H1 (cell line): Measurements from ENCODE around the gene TAF10. TPM values are rescaled to one million over a fixed set of nuclear protein-coding genes. Genes with fewer than 3 reads are reported as not detected.
A peak's percentile ranks its signal among the peaks of the same experiment; 100 is the strongest.

Experiments
- CTCF ChIA-PET: fragments of 300-600 bp; sonication (Branson Sonifier 250); formaldehyde crosslinking; loops from one replicate; lab custom pipeline; 2021; ENCODE audit not compliant: partially characterized antibody; lab: Charles Lee
- POLR2A ChIA-PET: fragments of 300-600 bp; sonication (Branson Sonifier 250); formaldehyde crosslinking; loops from one replicate; lab custom pipeline; 2021; ENCODE audit warnings: inconsistent platforms; ENCODE audit not compliant: partially characterized antibody; lab: Charles Lee
- DNase-seq, 2 experiments: peaks; one replicate each; pipeline versions ENCODE4 v3.0.0 to v3.0.0-alpha.2; 2010 to 2022; ENCODE audit warnings: low spot score in 2 of 2, low read depth in 1 of 2, mixed read lengths in 1 of 2
- FAIRE-seq: peaks from 2 replicates; lab custom pipeline; 2011; peaks lifted over from hg19 to GRCh38; lab: Jason Lieb, UNC
- H2AFZ ChIP-seq: 2 replicates; pipeline ENCODE4 v1.8.1; 2012; ENCODE audit warnings: low read length, inconsistent platforms
- H2AK5ac ChIP-seq: 2 replicates; pipeline ENCODE4 v1.6.1; 2013; ENCODE audit warnings: low read depth, low read length
- H2BK120ac ChIP-seq: replicated peaks from 2 replicates; pipeline ENCODE3; 2013; ENCODE audit warnings: low read depth, low read length, inconsistent platforms
- H2BK12ac ChIP-seq: 2 replicates; pipeline ENCODE4 v1.6.1; 2013; ENCODE audit warnings: low read depth, low read length
- H2BK15ac ChIP-seq: 2 replicates; pipeline ENCODE4 v1.6.1; 2013; ENCODE audit warnings: low read length
- H2BK20ac ChIP-seq: 2 replicates; pipeline ENCODE4 v1.6.1; 2013; ENCODE audit warnings: low read length
- H2BK5ac ChIP-seq: 2 replicates; pipeline ENCODE4 v1.6.1; 2013; ENCODE audit warnings: low read depth, low read length
- H3K14ac ChIP-seq: 2 replicates; pipeline ENCODE4 v1.6.1; 2013; ENCODE audit warnings: inconsistent platforms; ENCODE audit not compliant: insufficient read length
- H3K18ac ChIP-seq: 2 replicates; pipeline ENCODE4 v1.6.1; 2013; ENCODE audit warnings: low read length; ENCODE audit errors: extremely low read depth
- H3K23ac ChIP-seq: 2 replicates; pipeline ENCODE4 v1.6.1; 2013; ENCODE audit warnings: inconsistent platforms; ENCODE audit not compliant: insufficient read length
- H3K23me2 ChIP-seq: 2 replicates; pipeline ENCODE4 v1.6.1; 2013; ENCODE audit warnings: low read depth, low read length
- H3K27ac ChIP-seq: 2 replicates; pipeline ENCODE4 v1.6.1; 2011; ENCODE audit warnings: low read depth, low read length, inconsistent platforms
- H3K27me3 ChIP-seq, 4 experiments: replicated peaks in 1 of 4; 1 replicate in 1 of 4; 2 replicates in 3 of 4; pipeline versions ENCODE4 v1.6.1 to v1.8.1; 2011 to 2013; ENCODE audit warnings: low read length in 3 of 4, mild to moderate bottlenecking in 3 of 4, inconsistent platforms in 2 of 4, mixed read lengths in 2 of 4, moderate library complexity in 1 of 4; ENCODE audit not compliant: control insufficient read depth in 3 of 4, insufficient read depth in 3 of 4; ENCODE audit errors: extremely low read depth in 1 of 4
- H3K36me3 ChIP-seq, 4 experiments: 2 replicates each; pipeline versions ENCODE4 v1.6.1 to v1.8.1; 2011 to 2013; ENCODE audit warnings: mild to moderate bottlenecking in 4 of 4, low read length in 3 of 4, moderate library complexity in 2 of 4, control low read depth in 1 of 4, inconsistent platforms in 1 of 4; ENCODE audit not compliant: insufficient read depth in 4 of 4, control insufficient read depth in 2 of 4
- H3K4ac ChIP-seq: replicated peaks from 2 replicates; pipeline ENCODE3; 2013; ENCODE audit warnings: low read length, low read depth, mixed read lengths, inconsistent platforms; ENCODE audit not compliant: insufficient read length
- H3K4me1 ChIP-seq, 4 experiments: replicated peaks in 1 of 4; 1 replicate in 1 of 4; 2 replicates in 3 of 4; pipeline versions ENCODE4 v1.6.1 to v1.8.1; 2011 to 2013; ENCODE audit warnings: low read length in 3 of 4, inconsistent platforms in 2 of 4, mixed read lengths in 1 of 4; ENCODE audit not compliant: insufficient read depth in 4 of 4, control insufficient read depth in 3 of 4
- H3K4me2 ChIP-seq, 2 experiments: 2 replicates each; pipeline versions ENCODE4 v1.6.1 to v1.8.1; 2011 to 2013; ENCODE audit warnings: low read depth in 2 of 2, low read length in 2 of 2, control low read depth in 1 of 2, inconsistent platforms in 1 of 2, mild to moderate bottlenecking in 1 of 2; ENCODE audit not compliant: insufficient read depth in 1 of 2
- H3K4me3 ChIP-seq, 4 experiments: fragments of 200-600, 300-600 bp in 1 of 4; sonication (generic), shearing (Covaris generic), sonication (Bioruptor Twin) in 1 of 4; 2 replicates each; pipeline versions ENCODE4 v1.5.1 to v1.8.1; 2011 to 2016; ENCODE audit warnings: low read length in 4 of 4, low read depth in 3 of 4, control low read depth in 2 of 4, inconsistent platforms in 2 of 4, mild to moderate bottlenecking in 2 of 4, mixed read lengths in 1 of 4, moderate library complexity in 1 of 4; ENCODE audit not compliant: insufficient read depth in 2 of 4; ENCODE audit errors: extremely low read depth in 1 of 4
- H3K56ac ChIP-seq: replicated peaks from 2 replicates; pipeline ENCODE3; 2013; ENCODE audit warnings: low read depth, mild to moderate bottlenecking, mixed read lengths, low read length, inconsistent platforms; ENCODE audit not compliant: insufficient read length
- H3K79me1 ChIP-seq: 2 replicates; pipeline ENCODE4 v1.6.1; 2013; ENCODE audit warnings: low read depth, low read length, control low read depth
- H3K79me2 ChIP-seq, 2 experiments: 2 replicates each; pipeline versions ENCODE4 v1.6.1 to v1.8.1; 2012 to 2013; ENCODE audit warnings: low read length in 2 of 2, mild to moderate bottlenecking in 2 of 2, inconsistent platforms in 1 of 2; ENCODE audit not compliant: insufficient read depth in 2 of 2, control insufficient read depth in 1 of 2
- H3K9ac ChIP-seq, 4 experiments: replicated peaks in 1 of 4; 1 replicate in 1 of 4; 2 replicates in 3 of 4; pipeline versions ENCODE4 v1.6.1 to v1.8.1; 2011 to 2013; ENCODE audit warnings: low read depth in 3 of 4, low read length in 3 of 4, control low read depth in 2 of 4, mild to moderate bottlenecking in 2 of 4, moderate library complexity in 2 of 4, inconsistent platforms in 1 of 4; ENCODE audit errors: extremely low read depth in 1 of 4
- H3K9me3 ChIP-seq, 2 experiments: 2 replicates each; pipeline versions ENCODE4 v1.6.1 to v1.8.1; 2012 to 2013; ENCODE audit warnings: mild to moderate bottlenecking in 2 of 2, moderate library complexity in 2 of 2, control low read depth in 1 of 2, inconsistent platforms in 1 of 2, low read depth in 1 of 2, low read length in 1 of 2, mixed read lengths in 1 of 2; ENCODE audit not compliant: insufficient read depth in 2 of 2
- H4K20me1 ChIP-seq, 2 experiments: replicated peaks in 1 of 2; 2 replicates each; pipeline versions ENCODE3 to v1.8.1; 2011 to 2013; ENCODE audit warnings: inconsistent platforms in 2 of 2, low read length in 2 of 2, mild to moderate bottlenecking in 1 of 2; ENCODE audit not compliant: insufficient read depth in 2 of 2, control insufficient read depth in 1 of 2
- H4K5ac ChIP-seq: 2 replicates; pipeline ENCODE4 v1.6.1; 2013; ENCODE audit warnings: low read length, low read depth, mixed read lengths, inconsistent platforms; ENCODE audit not compliant: insufficient read length
- H4K8ac ChIP-seq: 2 replicates; pipeline ENCODE4 v1.8.0; 2013; ENCODE audit warnings: mild to moderate bottlenecking, moderate library complexity, low read length, inconsistent platforms; ENCODE audit not compliant: insufficient read depth; ENCODE audit errors: extremely low read depth
- H4K91ac ChIP-seq: replicated peaks from 2 replicates; pipeline ENCODE3; 2013; ENCODE audit warnings: low read length, mixed read lengths, inconsistent platforms; ENCODE audit not compliant: insufficient read length
- ASH2L ChIP-seq: fragments of 200-600, 300-600 bp; sonication (generic); IDR thresholded peaks from one replicate; pipeline ENCODE4 v1.7.1; 2017; ENCODE audit warnings: low read length
- BACH1 ChIP-seq: IDR thresholded peaks from 2 replicates; pipeline ENCODE4 v1.6.1; 2012; ENCODE audit warnings: low read length, improper control_type of control experiment
- BCL11A ChIP-seq, 2 experiments: IDR thresholded peaks; one replicate each; pipeline ENCODE4 v1.6.1; 2011; ENCODE audit warnings: low read depth in 2 of 2, low read length in 2 of 2, mild to moderate bottlenecking in 2 of 2
- CBX5 ChIP-seq: fragments of 300-800, 300-1000 bp; sonication (generic); IDR thresholded peaks from 2 replicates; pipeline ENCODE4 v1.7.1; 2016; ENCODE audit warnings: antibody characterized with exemption, low read length, low read depth
- KDM4A ChIP-seq: IDR thresholded peaks from one replicate; pipeline ENCODE4 v1.7.1; 2012; ENCODE audit warnings: low read depth, mild to moderate bottlenecking, moderate library complexity, low read length, inconsistent platforms; ENCODE audit not compliant: severe bottlenecking
- MAFK ChIP-seq: IDR thresholded peaks from 2 replicates; pipeline ENCODE4 v1.6.1; 2012; ENCODE audit warnings: low read depth, mild to moderate bottlenecking, improper control_type of control experiment, low read length
- POLR2A ChIP-seq, 2 experiments: IDR thresholded peaks; 1 replicate in 1 of 2; 2 replicates in 1 of 2; pipeline ENCODE4 v1.6.1; 2011; ENCODE audit warnings: low read depth in 2 of 2, low read length in 2 of 2, mild to moderate bottlenecking in 2 of 2; ENCODE audit errors: control extremely low read depth in 1 of 2
- POLR2AphosphoS5 ChIP-seq: IDR thresholded peaks from 2 replicates; pipeline ENCODE4 v1.6.1; 2011; ENCODE audit warnings: low read depth, low read length
- SIN3A ChIP-seq, 2 experiments: IDR thresholded peaks in 1 of 2; conservative IDR thresholded peaks in 1 of 2; 2 replicates each; pipeline ENCODE4 v1.6.1; 2011 to 2012; ENCODE audit warnings: low read length in 2 of 2, improper control_type of control experiment in 1 of 2, low read depth in 1 of 2, mild to moderate bottlenecking in 1 of 2
- SRF ChIP-seq: IDR thresholded peaks from 2 replicates; pipeline ENCODE4 v1.6.1; 2011; ENCODE audit warnings: mild to moderate bottlenecking, low read depth, low read length, moderate library complexity
- SUZ12 ChIP-seq: fragments of 200-600 bp; sonication (generic); IDR thresholded peaks from 2 replicates; pipeline ENCODE4 v1.6.1; 2012; ENCODE audit warnings: mild to moderate bottlenecking, inconsistent platforms, low read length, moderate library complexity, mixed read lengths
- TCF12 ChIP-seq: IDR thresholded peaks from 2 replicates; pipeline ENCODE4 v1.6.1; 2011; ENCODE audit warnings: low read depth, mild to moderate bottlenecking, low read length
- ZNF274 ChIP-seq: IDR thresholded peaks from 2 replicates; pipeline ENCODE4 v1.7.0; 2012; ENCODE audit warnings: low read length, borderline replicate concordance; ENCODE audit errors: extremely low read depth
- WGBS, 2 experiments: shearing (Covaris generic) in 1 of 2; methylation state at CpG; one replicate each; pipeline versions ENCODE4 v1.1.6 to v1.1.7; 2013 to 2015; ENCODE audit warnings: low lambda C conversion rate in 2 of 2, mixed read lengths in 2 of 2, inconsistent platforms in 1 of 2, low coverage in 1 of 2, missing lambda C conversion rate in 1 of 2; ENCODE audit not compliant: insufficient replicate concordance in 2 of 2, insufficient coverage in 1 of 2, insufficient read length in 1 of 2; ENCODE audit errors: extremely low coverage in 1 of 2, missing lambda C conversion rate in 1 of 2; 5-methylcytosine and 5-hydroxymethylcytosine counted together
- polyA plus RNA-seq, 7 experiments: library from polyadenylated mRNA; depleted of rRNA in 3 of 7; stranded (reverse) in 5 of 7; unstranded in 2 of 7; fragments of >200 nt in 5 of 7; fragments of 200-250 nt in 2 of 7; gene quantifications; 1 replicate in 5 of 7; 2 replicates in 1 of 7; 4 replicates in 1 of 7; pipeline versions ENCODE4 v1.2.1 to v1.2.3, GENCODE V29; 2011 to 2013; ENCODE audit warnings: missing spikeins in 2 of 7, mixed read lengths in 2 of 7
- total RNA-seq: library from RNA; stranded (reverse); fragmentation: NEBNext Ultra II Directional; extraction: Animal tissue kit (Norgen Biotek cat#: 25700); gene quantifications from 2 replicates; pipeline ENCODE4 v1.2.1, GENCODE V29; 2021

The TAF10 gene
- total and polyA plus RNA-seq, 2 of the 8 experiments (the other 6 are each of a cell fraction or from before 2014, with no cell fraction given), result 128 to 213 TPM

- Histone ChIP-seq H3K79me1 (no peaks in the 10 kb centered on the region), H2BK120ac (no peak overlapping the region), H2BK12ac (peak overlapping the region; percentile 12; the same call in 1 of the 2 replicates), H2BK5ac (no peak overlapping the region), H2AFZ (no peak overlapping the region), H4K5ac (no peak overlapping the region), H3K4me1 (peaks cover 0 to 9% (median 4%) of the 10 kb centered on the region in 4 experiments; a peak in 5 of 7 replicates), H3K4me3 (no peak overlapping the region), H3K56ac (no peak overlapping the region), H3K27me3 (no peaks in the 10 kb centered on the region), H3K4me2 (no peak overlapping the region), H2BK20ac (no peak overlapping the region), H3K4ac (no peak overlapping the region), H3K79me2 (no peaks in the 10 kb centered on the region), H3K27ac (no peak overlapping the region), H3K23ac (no peak overlapping the region), H3K14ac (no peak overlapping the region), H4K20me1 (no peaks in the 10 kb centered on the region), H3K18ac (peak overlapping the region; percentile 22; the same call in 1 of the 2 replicates), H4K8ac (no peak overlapping the region), H3K9me3 (no peaks in the 10 kb centered on the region), H3K9ac (no peak overlapping the region), H2AK5ac (no peak overlapping the region), H3K36me3 (no peaks in the 10 kb centered on the region), H3K23me2 (no peaks in the 10 kb centered on the region; the same call in 1 of the 2 replicates), H2BK15ac (no peak overlapping the region), H4K91ac (no peak overlapping the region)
- ChIA-PET CTCF (interaction anchor here (0.6 to 6.6 kb wide), 27 partner anchors 8 to 206 kb away, joined by 3 to 63 read pairs (median 5); partner anchors contain the start of genes DNHD1 and HPX), POLR2A (interaction anchor here (0.6 to 1.6 kb wide), 3 partner anchors 16 to 91 kb away, joined by 3 to 4 read pairs (median 3); no protein-coding TSS in a partner anchor)
- FAIRE-seq (peak; percentile 82), DNase-seq (peak in 1 of 2 experiments; percentile 65)
- 83% methylated on average over 4 of the region's 4 CpGs; no CpG with 5 or more reads in 1 of the 2 experiments for WGBS, 2 experiments
- TF ChIP-seq ASH2L, result no peak
- no peak for TF ChIP-seq ZNF274
- no peak for TF ChIP-seq SUZ12
- peak; percentile 100 for TF ChIP-seq BACH1
- TF ChIP-seq MAFK, result peak; percentile 100
- TF ChIP-seq BCL11A (IDR thresholded peaks at IDR 0.05; ENCODE audit: low read depth in 2 of 2, low read length in 2 of 2), result no peak
- peak; percentile 88 to 93; a peak in 2 of 4 replicates for TF ChIP-seq SIN3A (conservative IDR thresholded peaks at IDR 0.05 in 1 of 2, IDR thresholded peaks at IDR 0.05 in 1 of 2; ENCODE audit: low read depth in 1 of 2, low read length in 2 of 2)
- no peak for TF ChIP-seq POLR2A (IDR thresholded peaks at IDR 0.05; ENCODE audit: control extremely low read depth in 1 of 2, low read depth in 2 of 2, low read length in 2 of 2)
- no peak for TF ChIP-seq CBX5
- TF ChIP-seq TCF12, result no peak
- TF ChIP-seq KDM4A, result no peak
- TF ChIP-seq SRF, result no peak
- TF ChIP-seq POLR2AphosphoS5, result no peak
These were observed 43.7 kb downstream of the TAF10 start for GRCh38 chr11:6568191-6568918.
